ENCODE results near the gene PLD4.

Gene PLD4

GRCh38 chr14:104924421-104925213, at the start of gene PLD4:
PLD4 (plus strand) TSS chr14:104924879; CDS start chr14:104927141, 2,262 bp downstream.
- in situ Hi-C loops (cut with HindIII; ENCODE audit: low sequenced_read_pairs), result no loop called here
- DNase-seq (ENCODE audit: low read depth), result no peak
- no peak for TF ChIP-seq CTCF (IDR thresholded peaks at IDR 0.05; ENCODE audit: low read depth, low read length, missing control alignments)
- H3K4me3 ChIP-seq (ENCODE audit: low read depth, low read length), result no peak within 1 kb of the TSS

- no peak overlapping the region for H3K4me3 ChIP-seq (ENCODE audit: low read depth, low read length)
- no peak for TF ChIP-seq CTCF (IDR thresholded peaks at IDR 0.05; ENCODE audit: low read depth, low read length, missing control alignments)
- no peak for DNase-seq (ENCODE audit: low read depth)
- in situ Hi-C loops (cut with HindIII; ENCODE audit: low sequenced_read_pairs), result no loop called here
These were observed 49.3 kb upstream of the PLD4 start for GRCh38 chr14:104875412-104875751.

GRCh38 chr14:104875811-104876210, 48.9 kb upstream of the PLD4 start:
- DNase-seq (ENCODE audit: low read depth), result no peak
- no peak overlapping the region for H3K4me3 ChIP-seq (ENCODE audit: low read depth, low read length)
- TF ChIP-seq CTCF (IDR thresholded peaks at IDR 0.05; ENCODE audit: low read depth, low read length, missing control alignments), result no peak
- in situ Hi-C loops (cut with HindIII; ENCODE audit: low sequenced_read_pairs), result no loop called here

- no peak overlapping the region for H3K4me3 ChIP-seq (ENCODE audit: low read depth, low read length)
- DNase-seq (ENCODE audit: low read depth), result no peak
- in situ Hi-C loops (cut with HindIII; ENCODE audit: low sequenced_read_pairs), result no loop called here
- no peak for TF ChIP-seq CTCF (IDR thresholded peaks at IDR 0.05; ENCODE audit: low read depth, low read length, missing control alignments)
These were observed 48.4 kb upstream of the PLD4 start for GRCh38 chr14:104876251-104876699.

- no peak for TF ChIP-seq CTCF (IDR thresholded peaks at IDR 0.05; ENCODE audit: low read depth, low read length, missing control alignments)
- no peak overlapping the region for H3K4me3 ChIP-seq (ENCODE audit: low read depth, low read length)
- no peak for DNase-seq (ENCODE audit: low read depth)
- in situ Hi-C loops (cut with HindIII; ENCODE audit: low sequenced_read_pairs), result no loop called here
These were observed 47.4 kb upstream of the PLD4 start for GRCh38 chr14:104877066-104877805.

- in situ Hi-C loops (cut with HindIII; ENCODE audit: low sequenced_read_pairs), result no loop called here
- TF ChIP-seq CTCF (IDR thresholded peaks at IDR 0.05; ENCODE audit: low read depth, low read length, missing control alignments), result no peak
- no peak overlapping the region for H3K4me3 ChIP-seq (ENCODE audit: low read depth, low read length)
- no peak for DNase-seq (ENCODE audit: low read depth)
These were observed 46.7 kb upstream of the PLD4 start for GRCh38 chr14:104877806-104878550.

Data from astrocyte of the cerebellum (primary cell).